HG02623 (cell line): ENCODE results near the gene FGD5.

Experiments used
- ATAC-seq: cut with Tn5 transposase; IDR thresholded peaks from one replicate; pipeline ENCODE4 v1.9.1; 2021; ENCODE audit warnings: moderate library complexity; ENCODE audit not compliant: unreplicated experiment

FGD5 gene

DNA sequence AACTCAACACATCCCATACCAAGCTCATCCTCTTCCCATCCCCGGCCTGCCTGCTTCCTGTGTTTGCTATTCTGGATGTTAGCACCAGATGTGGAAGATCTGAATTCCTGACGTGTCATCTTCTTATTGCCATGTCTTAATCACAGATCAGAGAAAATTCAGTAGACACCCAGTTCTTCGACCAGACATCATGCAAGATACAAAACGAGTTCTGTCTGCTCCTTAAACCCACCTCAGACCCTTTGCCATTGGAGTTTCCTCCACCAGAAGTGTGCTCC is 52.0 kb downstream of the FGD5 start:
- no peak for ATAC-seq

- ATAC-seq = no peak
Measured at GRCh38 chr3:14871456-14872200, 52.9 kb downstream of the FGD5 start.

GRCh38 chr3:14872706-14873105 is 53.9 kb downstream of the FGD5 start:
- no peak for ATAC-seq

GRCh38 chr3:14874784-14875183 is 56.0 kb downstream of the FGD5 start:
- no peak for ATAC-seq

DNA sequence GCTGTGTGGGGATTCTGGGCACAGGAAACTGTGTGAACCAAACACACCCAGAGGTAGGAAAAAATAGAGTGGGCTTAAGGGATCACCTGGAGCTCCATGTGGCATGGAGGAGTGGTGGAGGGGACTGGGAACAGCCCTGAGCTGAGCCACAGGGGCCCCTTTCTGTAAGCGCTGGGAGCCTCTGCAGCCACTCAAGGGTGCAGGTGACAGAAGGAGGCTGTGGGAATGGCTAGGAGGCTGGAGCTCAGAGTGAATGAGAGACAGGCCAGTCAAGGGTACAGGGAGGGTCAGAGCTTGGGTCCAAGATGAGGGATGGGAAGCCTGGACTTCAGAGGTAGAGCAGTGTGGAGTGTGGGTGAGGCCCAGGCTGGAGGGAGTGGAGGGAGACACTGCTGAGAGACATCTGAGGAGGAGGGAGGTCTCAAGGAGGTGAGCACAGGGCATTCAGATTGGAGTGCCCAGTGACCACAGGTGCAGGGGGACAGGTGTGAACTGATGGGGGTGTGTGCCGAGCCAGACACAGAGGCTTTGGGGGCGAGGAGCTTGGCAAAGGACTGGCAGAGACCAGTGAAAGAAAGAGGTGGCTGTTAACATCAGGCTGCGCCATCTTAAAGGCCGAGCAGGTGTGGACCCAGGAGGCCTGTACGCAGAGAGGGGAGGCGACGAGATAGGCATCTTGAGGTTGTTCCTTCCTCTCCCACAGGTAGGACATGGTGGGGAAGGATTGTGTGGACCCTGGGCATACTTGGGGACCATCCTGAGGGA is 56.8 kb downstream of the FGD5 start:
- ATAC-seq = no peak

DNA sequence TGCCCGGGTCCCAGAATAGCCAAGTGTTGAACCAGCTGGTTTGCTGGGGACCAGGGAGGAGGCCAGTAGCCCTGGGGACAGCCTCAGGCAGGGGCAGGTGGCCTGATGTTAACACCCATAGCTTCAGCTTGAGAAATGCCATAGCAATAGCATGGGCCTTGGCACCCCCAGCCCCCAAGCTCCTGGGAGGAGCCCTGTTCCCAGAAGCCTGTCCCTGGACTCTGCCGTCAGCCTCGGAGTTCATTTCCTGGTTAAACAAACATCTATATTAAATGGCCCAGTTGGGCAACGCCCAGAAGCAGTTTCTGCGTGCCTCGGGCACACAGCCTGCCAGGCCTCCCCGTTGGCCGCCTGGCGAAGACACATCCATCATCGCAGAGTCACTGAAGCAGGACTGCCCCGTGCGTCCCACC is 58.2 kb downstream of the FGD5 start:
- no peak for ATAC-seq

DNA sequence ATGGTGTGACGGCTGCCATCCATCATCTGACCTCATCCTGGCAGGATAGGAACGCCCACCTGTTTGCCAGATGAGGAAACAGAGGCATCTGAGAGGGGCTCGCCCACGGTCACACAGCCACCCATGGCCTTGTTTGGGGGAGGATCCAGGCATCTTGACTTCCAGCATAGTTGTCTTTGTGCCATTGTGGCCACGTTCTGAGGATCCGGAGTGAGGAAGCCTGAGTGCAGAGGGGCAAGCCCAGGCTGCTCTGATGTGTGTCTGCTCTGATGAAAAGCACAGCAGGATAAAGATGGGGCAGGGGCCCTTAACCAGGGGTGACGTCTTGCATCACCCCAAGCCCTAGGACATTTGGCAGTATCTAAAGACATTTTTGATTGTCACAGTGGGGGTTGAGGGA is 58.7 kb downstream of the FGD5 start:
- ATAC-seq = no peak

GRCh38 chr3:14879211-14879874 is 60.6 kb downstream of the FGD5 start:
- ATAC-seq = no peak

DNA sequence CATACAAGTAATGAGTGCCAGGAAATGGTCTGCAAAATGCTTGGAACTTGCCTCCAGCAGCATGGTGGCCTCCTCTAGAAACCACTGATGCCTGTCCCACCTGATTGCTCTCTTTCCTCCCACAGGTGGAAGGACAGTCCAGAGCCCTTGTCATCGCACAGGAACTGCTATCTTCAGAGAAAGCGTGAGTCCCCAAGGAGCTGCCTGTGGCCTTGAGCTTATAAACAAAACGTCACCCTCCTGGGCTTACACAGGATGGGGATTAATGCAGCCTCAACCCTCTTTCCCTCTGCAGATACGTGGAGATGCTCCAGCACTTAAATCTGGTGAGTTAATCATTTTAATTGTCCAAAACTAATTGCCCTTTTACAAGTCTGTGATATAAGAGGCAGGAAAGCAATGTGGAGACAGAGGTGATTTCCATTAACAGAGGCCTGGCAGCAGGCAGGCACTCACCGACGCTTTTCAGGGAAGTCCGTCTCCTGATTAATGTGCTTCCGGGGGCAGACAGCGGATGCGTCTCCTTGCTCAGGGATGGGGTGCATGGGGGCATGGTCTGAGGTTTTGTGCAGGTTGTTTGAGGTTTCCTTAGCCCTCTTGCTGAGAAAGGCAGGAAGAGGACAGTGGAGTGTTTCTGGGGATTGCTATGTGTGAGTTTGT is 61.8 kb downstream of the FGD5 start:
- ATAC-seq = no peak

GRCh38 chr3:14883226-14883625 is 64.5 kb downstream of the FGD5 start:
- ATAC-seq = no peak

DNA sequence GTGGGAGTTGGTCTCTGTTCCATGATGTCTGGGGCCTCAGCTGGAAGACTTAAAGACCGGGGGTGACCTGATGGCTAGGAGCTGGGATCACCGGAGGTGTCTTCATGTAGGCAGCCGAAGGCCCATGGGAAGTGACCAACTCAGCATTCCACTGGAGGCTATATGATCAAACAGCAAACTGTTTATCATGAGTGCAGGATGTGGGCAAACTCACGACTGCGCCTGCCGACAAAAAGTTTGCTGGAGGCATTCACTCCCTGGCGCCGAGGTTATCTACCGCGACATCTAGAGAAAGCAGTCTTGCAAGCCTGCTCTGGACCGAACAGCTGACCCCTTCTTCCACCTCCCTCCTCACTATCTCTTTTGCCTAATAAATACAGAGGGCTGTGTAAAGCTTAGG is 65.9 kb downstream of the FGD5 start:
- ATAC-seq = no peak

DNA sequence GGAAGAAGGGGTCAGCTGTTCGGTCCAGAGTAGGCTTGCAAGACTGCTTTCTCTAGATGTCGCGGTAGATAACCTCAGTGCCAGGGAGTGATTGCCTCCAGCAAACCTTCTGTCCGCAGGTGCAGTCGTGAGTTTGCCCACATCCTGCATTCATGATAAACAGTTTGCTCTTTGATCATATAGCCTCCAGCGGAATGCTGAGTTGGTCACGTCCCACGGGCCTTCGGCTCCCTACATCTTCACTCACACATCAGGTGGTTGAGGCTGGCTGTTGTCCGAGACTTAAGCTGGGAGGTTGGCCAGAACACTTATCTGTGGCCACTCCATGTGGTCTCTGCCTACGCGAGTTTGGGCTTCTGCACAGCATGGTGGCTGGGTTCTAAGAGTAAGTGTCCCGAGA is 66.5 kb downstream of the FGD5 start:
- no peak for ATAC-seq

GRCh38 chr3:14886101-14886500 is 67.3 kb downstream of the FGD5 start:
- ATAC-seq = no peak

DNA sequence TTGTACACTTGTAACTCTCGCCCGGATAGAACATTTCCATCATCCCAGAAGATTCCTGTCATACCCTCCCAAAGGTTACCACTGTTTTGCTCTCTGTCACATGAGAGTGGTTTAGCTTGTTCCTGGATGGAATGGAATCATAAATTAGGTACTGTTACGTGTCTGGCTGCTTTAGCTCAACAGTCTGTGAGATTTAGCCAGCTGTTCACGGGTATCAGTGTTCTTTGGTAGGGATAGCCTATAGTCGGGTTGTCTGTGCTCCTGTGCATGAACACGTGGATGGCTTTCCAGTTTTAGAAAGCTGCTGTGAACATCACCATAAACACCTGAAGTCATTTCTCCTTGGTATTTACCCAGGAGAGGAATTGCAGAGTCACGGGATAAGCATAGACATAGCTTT is 70.4 kb downstream of the FGD5 start:
- no peak for ATAC-seq

GRCh38 chr3:14889943-14890342 is 71.2 kb downstream of the FGD5 start:
- ATAC-seq = no peak

DNA sequence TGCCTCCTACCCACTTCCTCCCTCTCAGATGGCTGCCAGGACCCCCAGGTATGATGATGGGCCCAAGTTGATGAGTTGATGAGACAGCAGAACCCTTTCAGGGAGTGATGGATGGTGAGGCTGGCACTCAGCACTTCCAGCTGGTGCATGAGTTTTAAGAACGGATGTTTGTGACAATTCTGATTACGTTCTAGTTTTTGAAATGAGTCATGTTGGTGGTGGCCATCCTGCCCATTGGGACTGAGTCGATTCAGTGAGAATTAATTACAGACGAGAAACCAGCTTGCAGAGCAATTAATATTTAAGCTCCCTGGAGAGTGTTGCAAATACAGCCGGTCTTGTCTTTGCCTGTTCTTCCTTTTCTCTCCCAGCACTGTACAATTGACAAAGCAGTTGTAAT is 71.7 kb downstream of the FGD5 start:
- ATAC-seq = no peak

DNA sequence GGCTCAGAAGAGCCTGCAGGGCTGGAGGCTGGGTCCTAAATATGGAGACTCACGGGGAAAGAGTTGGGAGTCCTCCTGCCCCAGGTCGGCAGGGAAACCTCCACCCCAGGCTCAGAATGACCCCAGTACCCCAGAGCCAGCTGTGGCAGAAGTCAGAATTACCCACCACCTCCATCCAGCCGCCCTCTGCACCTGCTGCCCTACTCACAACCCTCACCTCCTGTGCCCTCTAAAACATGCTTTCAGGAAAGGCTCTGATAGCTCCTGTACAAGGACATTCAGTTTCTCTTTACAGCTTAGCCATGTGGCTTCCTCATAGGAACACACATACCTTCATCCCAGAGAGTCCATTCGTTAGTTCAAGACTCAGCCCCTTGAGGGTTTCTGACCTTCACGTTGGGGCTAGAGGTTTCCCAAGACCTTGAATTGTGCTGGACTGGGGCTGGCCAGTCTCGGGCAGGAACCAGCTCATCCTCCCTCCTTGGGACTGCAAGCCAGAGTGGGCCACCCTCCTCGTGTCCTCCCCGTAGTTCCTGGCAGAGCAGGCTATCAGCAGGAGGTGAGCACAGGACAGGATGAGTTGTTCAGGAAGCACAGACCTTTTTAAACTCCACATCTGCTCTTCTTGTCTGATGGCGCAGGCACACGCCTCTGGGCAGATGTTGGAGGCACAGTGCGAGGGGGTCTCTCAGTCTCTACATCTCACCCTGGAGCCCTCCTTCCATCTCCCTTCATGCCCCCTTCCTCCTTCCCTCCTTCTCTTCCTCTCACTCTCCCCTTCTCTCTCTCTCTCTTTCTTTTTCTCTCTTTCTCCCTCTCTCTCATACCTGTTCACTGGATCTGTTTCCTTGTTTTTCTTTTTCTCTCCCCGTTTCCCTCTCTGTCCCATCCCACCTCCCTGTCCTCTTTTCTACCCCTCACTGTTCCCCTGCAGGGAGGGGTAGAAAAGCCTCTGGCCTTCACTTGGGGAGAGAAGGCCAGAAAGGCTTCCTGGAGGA is 72.7 kb downstream of the FGD5 start:
- ATAC-seq = no peak

DNA sequence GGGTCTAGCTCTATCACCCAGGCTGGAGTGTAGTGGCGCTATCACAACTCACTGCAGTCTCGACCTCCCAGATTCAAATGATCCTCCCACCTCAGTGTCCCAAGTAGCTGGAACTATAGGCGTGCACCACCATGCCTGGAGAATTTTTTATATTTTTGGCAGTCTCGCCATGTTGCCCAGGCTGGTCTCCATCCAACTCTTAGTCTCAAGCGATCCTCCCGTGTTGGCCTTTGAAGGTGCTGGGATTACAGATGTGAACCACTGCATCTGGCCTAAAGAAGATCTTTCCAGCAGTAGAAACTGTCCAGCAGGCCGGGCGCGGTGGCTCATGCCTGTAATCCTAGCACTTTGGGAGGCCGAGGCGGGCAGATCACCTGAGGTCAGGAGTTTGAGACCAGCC is 73.5 kb downstream of the FGD5 start:
- ATAC-seq = no peak

DNA sequence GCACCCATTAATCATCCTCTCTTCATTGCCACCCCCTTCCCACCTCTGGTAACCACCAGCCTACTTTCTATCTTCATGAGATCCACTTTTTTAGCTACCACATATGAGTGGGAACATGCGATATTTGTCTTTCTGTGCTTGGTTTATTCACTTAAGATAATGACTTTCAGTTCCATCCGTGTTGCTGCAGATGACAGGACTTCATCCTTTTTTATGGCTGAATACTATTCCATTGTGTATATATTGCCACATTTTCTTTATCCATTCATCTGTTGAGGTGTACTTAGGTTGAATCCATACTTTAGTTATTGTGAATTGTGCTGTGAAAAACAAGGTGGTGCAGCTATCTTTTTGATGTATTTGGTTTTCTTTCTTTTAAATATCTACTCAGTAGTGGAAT is 75.3 kb downstream of the FGD5 start:
- ATAC-seq = no peak

DNA sequence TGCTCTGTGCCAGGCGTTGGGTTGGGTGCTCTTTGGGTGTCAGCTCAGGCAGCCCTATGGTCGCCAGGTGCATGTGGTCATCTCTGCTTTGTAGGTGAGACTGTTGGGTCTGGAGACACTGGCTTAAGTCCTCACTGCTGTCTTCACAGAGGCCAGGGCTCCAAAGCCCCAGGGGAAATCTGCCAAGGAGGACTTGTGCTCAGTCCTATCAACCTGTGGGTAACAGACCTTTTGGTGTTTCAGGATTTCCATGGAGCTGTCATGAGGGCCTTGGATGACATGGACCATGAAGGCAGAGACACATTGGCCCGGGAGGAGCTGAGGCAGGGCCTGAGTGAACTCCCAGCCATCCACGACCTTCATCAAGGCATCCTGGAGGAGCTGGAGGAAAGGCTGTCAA is 78.5 kb downstream of the FGD5 start:
- ATAC-seq = no peak

DNA sequence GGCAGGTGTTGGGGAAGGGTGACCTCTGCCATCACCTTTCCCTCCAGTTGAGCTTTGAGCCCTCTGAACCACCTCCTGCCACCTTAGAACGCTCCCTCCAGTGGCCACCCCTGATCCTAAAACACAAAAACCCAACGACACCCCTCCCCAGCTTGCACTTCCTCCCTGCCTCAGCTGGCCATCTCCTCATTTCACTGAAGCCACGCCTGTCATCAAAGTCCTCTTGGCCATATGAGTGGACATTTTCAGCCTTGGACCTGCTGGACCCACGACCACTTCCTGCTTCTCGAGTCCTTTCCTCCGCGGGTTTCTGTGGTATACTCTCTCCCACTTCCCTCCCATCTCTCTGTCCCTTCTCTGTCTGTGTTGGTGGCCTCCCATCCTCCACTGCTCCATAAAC is 80.2 kb downstream of the FGD5 start:
- ATAC-seq = no peak
